Neural cell (in vitro differentiated cells): ENCODE results near the gene NIT1. TPM values are rescaled to one million over a fixed set of nuclear protein-coding genes. Genes with fewer than 3 reads are reported as not detected.

Experiments
- H2AFZ ChIP-seq: fragments of 200-600, 300-800 bp; sonication (generic), shearing (Covaris generic); 2 replicates; pipeline ENCODE4 v1.6.0; 2014; ENCODE audit warnings: low read depth, mild to moderate bottlenecking, antibody characterized with exemption, low read length, moderate library complexity
- H3F3A ChIP-seq: fragments of 200-600 bp; shearing (Covaris generic); 2 replicates; pipeline ENCODE4 v1.6.1; 2016; ENCODE audit warnings: mild to moderate bottlenecking, moderate library complexity, mixed read lengths, antibody characterized with exemption, low read length; ENCODE audit not compliant: insufficient read depth, poor library complexity, severe bottlenecking
- H3K27ac ChIP-seq: fragments of 200-600, 300-800 bp; sonication (generic), shearing (Covaris generic); 2 replicates; pipeline ENCODE4 v1.5.1; 2014; ENCODE audit warnings: mild to moderate bottlenecking, low read length, moderate library complexity
- H3K27me3 ChIP-seq: fragments of 300-800, 200-600 bp; sonication (generic), shearing (Covaris generic); 2 replicates; pipeline ENCODE4 v1.6.0; 2014; ENCODE audit warnings: mild to moderate bottlenecking, low read depth, low read length, moderate library complexity; ENCODE audit not compliant: insufficient read depth
- H3K36me3 ChIP-seq: fragments of 300-800, 200-600 bp; sonication (generic), shearing (Covaris generic); 2 replicates; pipeline ENCODE4 v1.5.1; 2014; ENCODE audit warnings: mild to moderate bottlenecking, antibody characterized with exemption, low read length, moderate library complexity; ENCODE audit not compliant: insufficient read depth
- H3K4me2 ChIP-seq: fragments of 300-800, 200-600 bp; sonication (generic), shearing (Covaris generic); 2 replicates; pipeline ENCODE4 v1.6.0; 2014; ENCODE audit warnings: mild to moderate bottlenecking, low read length
- H3K4me3 ChIP-seq: fragments of 300-800, 200-600 bp; sonication (generic), shearing (Covaris generic); 2 replicates; pipeline ENCODE4 v1.5.1; 2014; ENCODE audit warnings: mild to moderate bottlenecking, low read length, moderate library complexity
- H3K79me2 ChIP-seq: fragments of 200-600 bp; shearing (Covaris generic); replicated peaks from 2 replicates; pipeline ENCODE4 v1.6.0; 2014; ENCODE audit warnings: mild to moderate bottlenecking, low read length, moderate library complexity; ENCODE audit not compliant: insufficient read depth
- H3K9ac ChIP-seq: fragments of 300-800, 200-600 bp; sonication (generic), shearing (Covaris generic); 2 replicates; pipeline ENCODE4 v1.6.1; 2016; ENCODE audit warnings: mild to moderate bottlenecking, low read length, mixed read lengths
- H3K9me2 ChIP-seq: fragments of 200-600 bp; shearing (Covaris generic); 2 replicates; pipeline ENCODE4 v1.6.1; 2016; ENCODE audit warnings: mild to moderate bottlenecking, low read length, mixed read lengths; ENCODE audit not compliant: insufficient read depth
- H3K9me3 ChIP-seq: fragments of 200-600, 300-800 bp; sonication (generic), shearing (Covaris generic); 2 replicates; pipeline ENCODE4 v1.6.1; 2016; ENCODE audit warnings: mild to moderate bottlenecking, mixed run types, low read length, moderate library complexity, mixed read lengths
- H4K20me1 ChIP-seq: fragments of 200-600 bp; shearing (Covaris generic); 2 replicates; pipeline ENCODE4 v1.6.1; 2016; ENCODE audit warnings: mild to moderate bottlenecking, mixed run types; ENCODE audit not compliant: insufficient read depth
- EP300 ChIP-seq: fragments of 450-650 bp; conservative IDR thresholded peaks from 2 replicates; pipeline ENCODE4 v1.6.1; 2014; ENCODE audit warnings: antibody characterized with exemption, mild to moderate bottlenecking, moderate library complexity; ENCODE audit not compliant: poor library complexity, severe bottlenecking
- EZH2 ChIP-seq: fragments of 200-600, 300-800 bp; shearing (Covaris generic), sonication (generic); IDR thresholded peaks from 2 replicates; pipeline ENCODE4 v1.6.1; 2014; ENCODE audit warnings: antibody characterized with exemption, low read length, borderline replicate concordance, mild to moderate bottlenecking; ENCODE audit not compliant: insufficient read depth, poor library complexity, severe bottlenecking
- MXI1 ChIP-seq: fragments of 450-650 bp; conservative IDR thresholded peaks from 2 replicates; pipeline ENCODE4 v1.6.1; 2014; ENCODE audit warnings: antibody characterized with exemption, mild to moderate bottlenecking; ENCODE audit not compliant: poor library complexity, severe bottlenecking
- POLR2AphosphoS5 ChIP-seq: IDR thresholded peaks from 2 replicates; pipeline ENCODE4 v1.6.1; 2012
- RAD21 ChIP-seq: fragments of 450-650 bp; conservative IDR thresholded peaks from 2 replicates; pipeline ENCODE4 v1.6.1; 2014; ENCODE audit warnings: antibody characterized with exemption, mild to moderate bottlenecking, moderate library complexity
- REST ChIP-seq: IDR thresholded peaks from 2 replicates; pipeline ENCODE4 v1.6.1; 2012; ENCODE audit warnings: borderline replicate concordance
- SMC3 ChIP-seq: fragments of 450-650 bp; conservative IDR thresholded peaks from 2 replicates; pipeline ENCODE4 v1.6.1; 2014; ENCODE audit warnings: antibody characterized with exemption, mild to moderate bottlenecking, moderate library complexity; ENCODE audit not compliant: poor library complexity
- TAF1 ChIP-seq: IDR thresholded peaks from 2 replicates; pipeline ENCODE4 v1.6.1; 2012; ENCODE audit warnings: low read depth
- polyA plus RNA-seq: library from polyadenylated mRNA; depleted of rRNA; stranded (reverse); fragments of >200 nt; gene quantifications from 2 replicates; pipeline ENCODE4 v1.2.3, GENCODE V29; 2014
- TF ChIP-seq, protein P1 (sequence below): fragments of 450-650 bp; IDR thresholded peaks from 2 replicates; pipeline ENCODE4 v1.5.1; 2014; ENCODE audit warnings: antibody characterized with exemption, mild to moderate bottlenecking, moderate library complexity; ENCODE audit not compliant: poor library complexity, severe bottlenecking

Gene NIT1
- polyA plus RNA-seq, 1 donor from 2014 or later = 66.1 TPM

DNA sequence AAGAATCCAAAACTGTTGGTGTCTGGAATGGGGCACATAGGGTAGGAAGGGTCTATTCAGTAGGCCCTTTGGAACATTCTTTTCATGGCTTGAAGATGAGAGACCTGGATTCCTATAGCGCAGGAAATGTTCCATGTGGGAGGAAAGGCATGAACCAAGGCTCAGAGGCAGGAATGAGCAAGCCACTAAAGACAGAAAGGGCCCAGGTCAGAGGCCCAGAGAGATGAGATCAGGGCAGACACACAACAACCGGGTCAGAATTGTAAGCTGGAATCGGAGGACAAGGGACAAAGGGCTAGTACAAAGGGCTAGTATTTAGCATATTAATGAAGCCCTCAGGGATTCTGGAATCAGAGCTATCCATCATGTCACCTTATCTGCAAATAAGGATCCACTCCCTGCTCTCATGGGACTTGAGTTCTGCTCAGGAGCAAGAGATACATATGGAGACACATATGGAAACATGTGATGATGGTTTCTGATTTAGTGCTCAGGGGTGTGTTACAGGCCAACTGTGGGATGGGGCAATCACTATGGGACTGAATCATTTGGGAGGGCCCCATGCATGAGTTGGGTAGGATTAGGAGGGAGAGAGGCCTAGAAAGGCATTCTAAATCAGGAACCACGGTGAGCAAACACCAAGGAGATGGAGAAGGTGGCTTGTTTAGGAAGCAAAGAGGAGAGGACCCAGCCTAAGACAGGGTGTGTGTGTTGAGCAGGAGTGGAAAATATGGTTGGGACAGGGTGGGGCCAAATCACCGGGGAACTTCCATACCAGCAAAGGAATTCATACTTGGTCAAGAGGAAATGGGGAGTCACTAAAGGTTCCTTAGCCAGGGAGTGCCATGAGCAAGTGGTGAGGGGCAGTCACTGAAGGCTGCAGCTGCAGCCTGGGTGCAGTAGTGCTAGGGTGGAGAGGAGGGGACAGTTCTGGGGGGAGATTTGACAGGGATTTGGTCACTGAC lies 37.2 kb upstream of the NIT1 start:
- Histone ChIP-seq H3K36me3 (no peaks in the 10 kb centered on the region), H3K4me2 (no peak overlapping the region), H3F3A (no peaks in the 10 kb centered on the region), H3K4me3 (no peak overlapping the region), H3K79me2 (no peaks in the 10 kb centered on the region), H4K20me1 (no peaks in the 10 kb centered on the region), H3K9me2 (no peaks in the 10 kb centered on the region), H3K27ac (no peak overlapping the region), H2AFZ (no peak overlapping the region), H3K9ac (no peak overlapping the region), H3K9me3 (no peaks in the 10 kb centered on the region), H3K27me3 (no peaks in the 10 kb centered on the region)
- TF ChIP-seq EZH2 (no peak), RAD21 (no peak), SMC3 (no peak), MXI1 (no peak), POLR2AphosphoS5 (no peak), TAF1 (no peak), EP300 (no peak), REST (no peak)
- TF ChIP-seq, protein P1, sequence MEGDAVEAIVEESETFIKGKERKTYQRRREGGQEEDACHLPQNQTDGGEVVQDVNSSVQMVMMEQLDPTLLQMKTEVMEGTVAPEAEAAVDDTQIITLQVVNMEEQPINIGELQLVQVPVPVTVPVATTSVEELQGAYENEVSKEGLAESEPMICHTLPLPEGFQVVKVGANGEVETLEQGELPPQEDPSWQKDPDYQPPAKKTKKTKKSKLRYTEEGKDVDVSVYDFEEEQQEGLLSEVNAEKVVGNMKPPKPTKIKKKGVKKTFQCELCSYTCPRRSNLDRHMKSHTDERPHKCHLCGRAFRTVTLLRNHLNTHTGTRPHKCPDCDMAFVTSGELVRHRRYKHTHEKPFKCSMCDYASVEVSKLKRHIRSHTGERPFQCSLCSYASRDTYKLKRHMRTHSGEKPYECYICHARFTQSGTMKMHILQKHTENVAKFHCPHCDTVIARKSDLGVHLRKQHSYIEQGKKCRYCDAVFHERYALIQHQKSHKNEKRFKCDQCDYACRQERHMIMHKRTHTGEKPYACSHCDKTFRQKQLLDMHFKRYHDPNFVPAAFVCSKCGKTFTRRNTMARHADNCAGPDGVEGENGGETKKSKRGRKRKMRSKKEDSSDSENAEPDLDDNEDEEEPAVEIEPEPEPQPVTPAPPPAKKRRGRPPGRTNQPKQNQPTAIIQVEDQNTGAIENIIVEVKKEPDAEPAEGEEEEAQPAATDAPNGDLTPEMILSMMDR = no peak

DNA sequence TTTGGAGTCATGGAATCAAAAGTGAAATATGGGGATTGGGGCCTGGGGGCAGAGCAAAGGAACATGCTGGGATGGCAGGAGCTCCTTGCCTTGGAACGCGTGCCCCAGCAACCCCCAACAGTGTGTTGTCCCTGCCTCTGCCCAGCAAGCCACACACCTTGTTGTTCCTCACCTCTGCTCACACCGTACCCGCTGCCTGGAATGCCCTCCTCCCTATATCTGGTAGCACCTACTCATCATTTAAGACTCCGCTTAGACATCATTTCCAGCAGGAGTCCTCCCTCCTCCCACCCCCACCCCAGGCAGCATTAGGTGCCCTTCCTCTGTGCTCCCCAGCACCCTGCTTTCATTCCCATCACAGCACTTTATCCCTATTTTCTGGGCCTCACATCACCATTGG lies 36.4 kb upstream of the NIT1 start:
- no peaks in the 10 kb centered on the region for H3F3A ChIP-seq
- no peaks in the 10 kb centered on the region for H3K79me2 ChIP-seq
- no peak for TF ChIP-seq REST
- TF ChIP-seq EP300 = no peak
- TF ChIP-seq, protein P1 = no peak
- no peak for TF ChIP-seq SMC3
- no peak for TF ChIP-seq POLR2AphosphoS5
- TF ChIP-seq TAF1 = no peak
- TF ChIP-seq MXI1 = no peak
- no peak for TF ChIP-seq RAD21
- no peak for TF ChIP-seq EZH2
- H3K27me3 ChIP-seq = no peaks in the 10 kb centered on the region
- no peak overlapping the region for H3K9ac ChIP-seq
- no peak overlapping the region for H3K27ac ChIP-seq
- H3K9me2 ChIP-seq = no peaks in the 10 kb centered on the region
- no peaks in the 10 kb centered on the region for H3K9me3 ChIP-seq
- no peak overlapping the region for H3K4me3 ChIP-seq
- H3K36me3 ChIP-seq = no peaks in the 10 kb centered on the region
- no peak overlapping the region for H2AFZ ChIP-seq
- no peak overlapping the region for H3K4me2 ChIP-seq
- no peaks in the 10 kb centered on the region for H4K20me1 ChIP-seq
